Left renal cortex interstitium (tissue), 4 donors: ENCODE results near the gene GZMM. TPM values are rescaled to one million over a fixed set of nuclear protein-coding genes. Genes with fewer than 3 reads are reported as not detected.

Source experiments
- DNase-seq, 4 donors: peaks; one replicate each; pipeline ENCODE4 v3.0.0-alpha.2; 2013; ENCODE audit warnings: low read depth in 4 of 4, low spot score in 2 of 4, missing footprints in 1 of 4
- polyA plus RNA-seq, 4 donors: library from polyadenylated mRNA; unstranded; fragments of 120-200 nt; gene quantifications; one replicate each; pipeline ENCODE4 v1.2.1, GENCODE V29; 2013; ENCODE audit not compliant: insufficient read length in 4 of 4

Gene GZMM
- polyA plus RNA-seq, 4 donors: 0.25 to 0.48 (median 0.28) TPM

- DNase-seq: no peak
These were observed 15.1 kb downstream of the GZMM start for GRCh38 chr19:558770-559439.

GRCh38 chr19:560121-560520 lies 16.3 kb downstream of the GZMM start:
- DNase-seq: no peak

GRCh38 chr19:566403-566802 lies 22.6 kb downstream of the GZMM start:
- DNase-seq: no peak

GRCh38 chr19:566844-567243 lies 23.0 kb downstream of the GZMM start:
- DNase-seq: no peak

GRCh38 chr19:567296-567900 lies 23.5 kb downstream of the GZMM start:
- no peak for DNase-seq

GRCh38 chr19:570251-570686 lies 26.4 kb downstream of the GZMM start:
- no peak for DNase-seq

- DNase-seq: peak in 1 of 4 donors; percentile 53
These were observed 27.2 kb downstream of the GZMM start for GRCh38 chr19:570937-571565.

GRCh38 chr19:571566-571974 lies 27.7 kb downstream of the GZMM start:
- DNase-seq: no peak

GRCh38 chr19:572140-572742 lies 28.4 kb downstream of the GZMM start, which contains the start of gene BSG:
TSS of gene BSG (plus strand) at chr19:572596. CDS start at chr19:572635, 39 bp downstream.
- peak; percentile 87 to 95 (median 93) for DNase-seq

GRCh38 chr19:572743-573518 lies 29.1 kb downstream of the GZMM start:
- DNase-seq: no peak

GRCh38 chr19:573519-573825 lies 29.6 kb downstream of the GZMM start:
- DNase-seq: no peak

- no peak for DNase-seq
These were observed 31.0 kb downstream of the GZMM start for GRCh38 chr19:574658-575526.

GRCh38 chr19:575527-576506 lies 32.0 kb downstream of the GZMM start:
- DNase-seq: no peak

GRCh38 chr19:576768-577438 lies 33.0 kb downstream of the GZMM start:
- no peak for DNase-seq

- no peak for DNase-seq
These were observed 33.9 kb downstream of the GZMM start for GRCh38 chr19:577439-578392.

- no peak for DNase-seq
These were observed 35.4 kb downstream of the GZMM start for GRCh38 chr19:579111-579841.

GRCh38 chr19:579842-580155 lies 35.9 kb downstream of the GZMM start:
- DNase-seq: no peak
